ENCODE measurements around the gene CITED4. TPM values are rescaled to one million over a fixed set of nuclear protein-coding genes. Genes with fewer than 3 reads are reported as not detected.

The CITED4 gene
- total and polyA plus RNA-seq, 10 of the 15 experiments (the other 5 are each of a cell fraction or from before 2014, with no cell fraction given), result 0.13 to 0.64 (median 0.26) TPM; not detected in 6

- ChIA-PET CTCF (no interaction called here), POLR2A (no interaction called here), RAD21 (ENCODE audit: unreplicated experiment) (no interaction called here), SMC1A (ENCODE audit: uncharacterized antibody, unreplicated experiment) (no interaction called here)
- Histone ChIP-seq H3K4me1 (ENCODE audit: control insufficient read depth, insufficient read depth, low read length) (no peaks in the 10 kb centered on the region), H3K9me3 (replicated peaks; ENCODE audit: control insufficient read depth, insufficient read depth, low read length) (no peaks in the 10 kb centered on the region), H3K27me3 (replicated peaks in 1 of 2; ENCODE audit: control insufficient read depth in 2 of 2, insufficient read depth in 2 of 2, low read length in 1 of 2) (no peaks in the 10 kb centered on the region), H2AFZ (ENCODE audit: control insufficient read depth, low read depth, low read length) (no peak overlapping the region), H3K36me3 (ENCODE audit: control insufficient read depth in 2 of 2, insufficient read depth in 2 of 2, low read length in 1 of 2) (no peaks in the 10 kb centered on the region), H3K79me2 (ENCODE audit: control insufficient read depth, insufficient read depth, low read length) (no peaks in the 10 kb centered on the region), H3K4me3 (no peak overlapping the region), H3K9ac (ENCODE audit: control insufficient read depth, insufficient read depth, low read length) (no peak overlapping the region), H3K4me2 (ENCODE audit: control insufficient read depth, insufficient read depth) (no peak overlapping the region), H4K20me1 (ENCODE audit: control insufficient read depth, insufficient read depth) (no peaks in the 10 kb centered on the region), H3K27ac (ENCODE audit: control insufficient read depth, insufficient read depth) (no peak overlapping the region)
- intact Hi-C loops (cut with micrococcal nuclease; ENCODE audit: unreplicated experiment) (no loop called here), in situ Hi-C loops (cut with MboI) (no loop called here)
- no TSS peak for BruUV-seq (replicated peaks)
- no peak for DNase-seq (ENCODE audit: low read depth, low spot score)
- ATAC-seq, result no peak
- no peak for TF ChIP-seq NR2C2 (IDR thresholded peaks at IDR 0.05; ENCODE audit: borderline replicate concordance, control insufficient read depth, insufficient read length, low read depth)
- no peak for TF ChIP-seq MTA3 (IDR thresholded peaks at IDR 0.05; ENCODE audit: borderline replicate concordance, low read length)
- TF ChIP-seq FOS (IDR thresholded peaks at IDR 0.05; ENCODE audit: borderline replicate concordance, extremely low read depth, insufficient read length), result no peak
- no peak for TF ChIP-seq ZNF24 (IDR thresholded peaks at IDR 0.05)
- no peak for TF ChIP-seq CTCF (IDR thresholded peaks at IDR 0.05 in 2 of 3, conservative IDR thresholded peaks at IDR 0.05 in 1 of 3; ENCODE audit: control insufficient read depth in 2 of 3, extremely low read depth in 1 of 3, insufficient read depth in 1 of 3, low read depth in 3 of 3, low read length in 3 of 3)
- no peak for TF ChIP-seq HDAC6 (IDR thresholded peaks at IDR 0.05; ENCODE audit: unreplicated experiment)
- no peak for TF ChIP-seq HCFC1 (IDR thresholded peaks at IDR 0.05; ENCODE audit: low read length)
- TF ChIP-seq MYB (IDR thresholded peaks at IDR 0.05; ENCODE audit: borderline replicate concordance, low read depth, low read length), result no peak
- TF ChIP-seq MXI1 (IDR thresholded peaks at IDR 0.05; ENCODE audit: low read depth, low read length), result no peak
- TF ChIP-seq SKIL (IDR thresholded peaks at IDR 0.05; ENCODE audit: low read depth, poor library complexity, severe bottlenecking), result no peak
- no peak for TF ChIP-seq RELB (IDR thresholded peaks at IDR 0.05; ENCODE audit: low read depth)
- no peak for TF ChIP-seq CHD1 (IDR thresholded peaks at IDR 0.05; ENCODE audit: low read depth, low read length)
- no peak for TF ChIP-seq SMARCA5 (IDR thresholded peaks at IDR 0.05)
- TF ChIP-seq GATAD2B (conservative IDR thresholded peaks at IDR 0.05; ENCODE audit: low read depth), result no peak
- no peak for TF ChIP-seq SP1 (IDR thresholded peaks at IDR 0.05; ENCODE audit: low read depth, low read length)
- WGBS (ENCODE audit: insufficient coverage, insufficient replicate concordance, low lambda C conversion rate, missing lambda C conversion rate), result 43% methylated on average over 3 of the region's 3 CpGs
- no peak for FAIRE-seq
Measured at GRCh38 chr1:40906781-40907400, 44.7 kb upstream of the CITED4 start.

All from GM12878 (cell line).